NCI-H446 (cell line): ENCODE results near the gene PCDHGB4.
"Not testable (repeated sequence)": the region's sequence is repeated elsewhere in the genome, so short reads cannot be mapped to it uniquely, and the experiment has no call there.

Experiments
- DNase-seq, 2 experiments: peaks; one replicate each; lab custom pipeline; 2025; lab: John Stamatoyannopoulos, UW

Gene PCDHGB4

DNA sequence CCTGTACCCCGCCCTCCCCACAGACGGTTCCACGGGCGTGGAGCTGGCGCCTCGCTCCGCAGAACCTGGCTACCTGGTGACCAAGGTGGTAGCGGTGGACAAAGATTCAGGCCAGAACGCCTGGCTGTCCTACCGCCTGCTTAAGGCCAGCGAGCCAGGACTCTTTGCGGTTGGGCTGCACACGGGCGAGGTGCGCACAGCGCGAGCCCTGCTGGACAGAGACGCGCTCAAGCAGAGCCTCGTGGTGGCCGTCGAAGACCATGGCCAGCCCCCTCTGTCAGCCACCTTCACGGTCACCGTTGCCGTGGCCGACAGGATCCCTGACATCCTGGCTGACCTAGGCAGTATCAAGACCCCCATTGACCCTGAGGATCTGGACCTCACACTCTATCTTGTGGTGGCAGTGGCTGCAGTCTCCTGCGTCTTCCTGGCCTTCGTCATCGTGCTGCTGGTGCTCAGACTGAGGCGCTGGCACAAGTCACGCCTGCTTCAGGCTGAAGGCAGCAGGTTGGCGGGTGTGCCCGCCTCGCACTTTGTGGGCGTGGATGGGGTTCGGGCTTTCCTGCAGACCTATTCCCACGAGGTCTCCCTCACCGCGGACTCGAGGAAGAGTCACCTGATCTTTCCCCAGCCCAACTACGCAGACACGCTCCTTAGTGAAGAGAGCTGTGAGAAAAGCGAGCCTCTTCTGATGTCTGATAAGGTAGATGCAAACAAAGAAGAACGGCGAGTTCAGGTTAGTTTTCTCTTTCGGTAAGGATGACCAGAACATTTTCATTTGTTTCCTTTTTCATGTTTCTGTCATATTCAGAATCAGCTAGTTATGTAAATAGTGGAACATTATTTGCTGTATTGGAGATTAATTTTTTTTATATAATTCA, 21.2 kb upstream of the PCDHGB4 start:
- DNase-seq, result no peak

GRCh38 chr5:141369994-141370848, 17.3 kb upstream of the PCDHGB4 start, which contains the start of gene PCDHGB3:
PCDHGB3 (plus strand) TSS chr5:141370242; CDS start chr5:141370395, 153 bp downstream.
- DNase-seq, result no peak

DNA sequence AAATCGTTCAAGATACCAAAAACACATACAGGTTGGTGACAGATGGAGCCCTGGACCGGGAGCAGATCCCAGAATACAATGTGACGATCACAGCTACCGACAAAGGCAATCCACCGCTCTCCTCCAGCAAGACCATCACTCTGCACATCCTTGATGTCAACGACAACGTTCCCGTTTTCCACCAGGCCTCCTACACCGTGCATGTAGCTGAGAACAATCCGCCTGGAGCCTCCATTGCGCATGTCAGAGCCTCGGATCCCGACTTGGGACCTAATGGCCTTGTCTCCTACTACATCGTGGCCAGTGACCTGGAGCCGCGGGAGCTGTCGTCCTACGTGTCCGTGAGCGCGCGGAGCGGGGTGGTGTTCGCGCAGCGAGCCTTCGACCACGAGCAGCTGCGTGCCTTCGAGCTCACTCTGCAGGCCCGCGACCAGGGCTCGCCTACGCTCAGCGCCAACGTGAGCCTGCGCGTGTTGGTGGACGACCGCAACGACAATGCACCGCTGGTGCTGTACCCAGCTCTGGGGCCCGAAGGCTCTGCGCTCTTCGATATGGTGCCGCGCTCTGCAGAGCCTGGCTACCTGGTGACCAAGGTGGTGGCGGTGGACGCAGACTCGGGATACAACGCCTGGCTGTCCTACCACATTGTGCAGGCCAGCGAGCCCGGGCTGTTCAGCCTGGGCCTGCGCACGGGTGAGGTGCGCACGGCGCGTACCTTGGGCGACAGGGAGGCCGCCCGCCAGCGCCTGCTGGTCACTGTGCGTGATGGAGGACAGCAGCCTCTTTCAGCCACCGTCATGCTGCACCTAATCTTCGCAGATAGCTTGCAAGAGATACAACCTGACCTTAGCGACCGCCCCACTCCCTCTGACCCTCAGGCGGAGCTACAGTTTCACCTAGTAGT, 15.7 kb upstream of the PCDHGB4 start:
- DNase-seq, result no peak

- DNase-seq, result no peak
These were observed 13.7 kb upstream of the PCDHGB4 start, which contains the start of gene PCDHGA6 for GRCh38 chr5:141373673-141374317. PCDHGA6 (plus strand) TSS chr5:141373891; CDS start chr5:141374084, 193 bp downstream.

- no peak for DNase-seq
These were observed 12.9 kb upstream of the PCDHGB4 start for GRCh38 chr5:141374627-141375026.

- not testable (repeated sequence) for DNase-seq
These were observed 11.9 kb upstream of the PCDHGB4 start for GRCh38 chr5:141375444-141376155.

DNA sequence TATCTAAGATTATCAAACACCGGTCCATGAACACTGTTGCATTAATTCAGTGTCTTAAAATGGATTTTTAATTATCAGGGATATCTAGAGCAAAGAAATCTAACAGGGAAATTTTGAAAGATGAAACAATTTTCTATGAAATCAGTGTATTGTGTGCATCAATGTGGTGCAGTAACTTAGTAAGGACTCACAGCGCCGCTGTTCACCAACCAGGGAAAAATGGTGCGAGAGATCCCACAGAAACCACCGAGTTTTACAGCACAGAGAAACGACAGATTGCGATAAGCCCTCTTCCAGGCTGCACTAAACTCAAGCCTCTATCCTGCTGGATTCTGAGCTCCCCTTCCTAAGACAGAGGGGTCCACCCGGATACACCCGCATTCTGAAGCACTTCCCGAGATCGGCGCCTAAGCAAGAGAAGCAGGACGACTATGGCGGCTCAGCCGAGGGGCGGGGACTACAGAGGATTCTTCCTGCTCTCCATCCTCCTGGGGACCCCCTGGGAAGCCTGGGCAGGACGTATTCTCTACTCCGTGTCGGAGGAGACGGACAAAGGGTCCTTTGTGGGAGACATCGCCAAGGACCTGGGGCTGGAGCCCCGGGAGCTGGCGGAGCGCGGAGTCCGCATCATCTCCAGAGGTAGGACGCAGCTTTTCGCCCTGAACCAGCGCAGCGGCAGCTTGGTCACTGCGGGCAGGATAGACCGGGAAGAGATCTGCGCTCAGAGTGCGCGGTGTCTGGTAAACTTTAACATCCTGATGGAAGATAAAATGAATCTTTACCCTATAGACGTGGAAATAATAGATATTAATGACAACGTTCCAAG, 4.8 kb upstream of the PCDHGB4 start, which contains the start of gene PCDHGA7:
TSS of gene PCDHGA7 (plus strand) at position 274 of the 826 bp plus-strand sequence. CDS start at position 432, 158 bp downstream.
- DNase-seq, result no peak

- DNase-seq, result no peak
These were observed 4.2 kb upstream of the PCDHGB4 start for GRCh38 chr5:141383345-141383744.

DNA sequence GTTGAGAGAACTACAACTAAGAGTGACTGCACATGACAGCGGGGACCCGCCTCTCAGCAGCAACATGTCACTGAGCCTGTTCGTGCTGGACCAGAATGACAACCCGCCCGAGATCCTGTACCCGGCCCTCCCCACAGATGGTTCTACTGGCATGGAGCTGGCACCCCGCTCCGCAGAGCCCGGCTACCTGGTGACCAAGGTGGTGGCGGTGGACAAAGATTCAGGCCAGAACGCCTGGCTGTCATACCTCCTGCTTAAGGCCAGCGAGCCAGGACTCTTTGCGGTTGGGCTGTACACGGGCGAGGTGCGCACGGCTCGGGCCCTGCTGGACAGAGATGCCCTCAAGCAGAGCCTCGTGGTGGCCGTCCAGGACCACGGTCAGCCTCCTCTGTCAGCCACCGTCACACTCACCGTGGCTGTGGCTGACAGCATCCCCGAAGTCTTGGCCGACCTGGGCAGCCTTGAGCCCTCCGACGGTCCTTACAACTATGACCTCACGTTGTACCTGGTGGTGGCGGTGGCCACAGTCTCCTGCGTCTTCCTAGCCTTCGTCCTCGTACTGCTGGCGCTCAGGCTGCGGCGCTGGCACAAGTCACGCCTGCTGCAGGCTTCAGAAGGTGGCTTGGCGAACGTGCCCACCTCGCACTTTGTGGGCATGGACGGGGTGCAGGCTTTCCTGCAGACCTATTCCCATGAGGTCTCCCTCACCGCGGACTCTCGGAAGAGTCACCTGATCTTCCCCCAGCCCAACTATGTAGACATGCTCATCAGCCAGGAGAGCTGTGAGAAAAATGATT, 2.8 kb upstream of the PCDHGB4 start:
- DNase-seq, result no peak

DNA sequence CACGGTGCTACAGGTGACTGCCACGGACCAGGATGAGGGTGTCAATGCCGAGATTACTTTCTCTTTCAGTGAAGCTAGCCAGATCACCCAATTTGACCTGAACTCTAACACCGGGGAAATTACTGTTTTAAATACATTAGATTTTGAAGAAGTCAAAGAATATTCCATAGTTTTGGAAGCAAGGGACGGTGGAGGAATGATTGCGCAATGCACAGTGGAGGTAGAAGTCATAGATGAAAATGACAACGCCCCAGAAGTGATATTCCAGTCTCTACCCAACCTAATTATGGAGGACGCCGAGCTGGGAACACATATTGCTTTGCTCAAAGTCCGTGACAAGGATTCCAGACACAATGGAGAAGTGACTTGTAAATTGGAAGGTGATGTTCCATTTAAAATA, 1.2 kb downstream of the PCDHGB4 start:
- no peak for DNase-seq

DNA sequence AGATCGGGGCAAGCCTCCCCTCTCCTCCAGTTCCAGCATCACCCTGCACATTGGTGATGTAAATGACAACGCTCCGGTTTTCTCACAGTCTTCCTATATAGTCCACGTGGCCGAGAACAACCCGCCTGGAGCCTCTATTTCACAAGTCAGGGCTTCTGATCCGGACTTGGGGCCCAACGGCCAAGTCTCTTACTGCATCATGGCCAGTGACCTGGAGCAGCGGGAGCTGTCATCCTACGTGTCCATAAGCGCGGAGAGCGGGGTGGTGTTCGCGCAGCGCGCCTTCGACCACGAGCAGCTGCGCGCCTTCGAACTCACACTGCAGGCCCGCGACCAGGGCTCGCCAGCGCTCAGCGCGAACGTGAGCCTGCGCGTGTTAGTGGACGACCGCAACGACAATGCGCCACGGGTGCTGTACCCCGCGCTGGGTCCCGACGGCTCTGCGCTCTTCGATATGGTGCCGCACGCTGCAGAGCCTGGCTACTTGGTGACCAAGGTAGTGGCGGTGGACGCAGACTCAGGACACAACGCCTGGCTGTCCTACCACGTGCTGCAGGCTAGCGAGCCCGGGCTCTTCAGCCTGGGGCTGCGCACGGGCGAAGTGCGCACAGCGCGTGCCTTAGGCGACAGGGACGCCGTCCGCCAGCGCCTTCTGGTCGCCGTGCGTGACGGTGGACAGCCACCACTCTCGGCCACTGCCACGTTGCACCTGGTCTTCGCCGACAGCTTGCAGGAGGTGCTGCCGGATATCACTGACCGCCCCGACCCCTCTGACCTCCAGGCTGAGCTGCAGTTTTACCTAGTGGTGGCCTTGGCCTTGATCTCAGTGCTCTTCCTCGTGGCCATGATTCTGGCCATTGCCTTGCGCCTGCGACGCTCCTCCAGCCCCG, 1.9 kb downstream of the PCDHGB4 start:
- DNase-seq, result no peak

DNA sequence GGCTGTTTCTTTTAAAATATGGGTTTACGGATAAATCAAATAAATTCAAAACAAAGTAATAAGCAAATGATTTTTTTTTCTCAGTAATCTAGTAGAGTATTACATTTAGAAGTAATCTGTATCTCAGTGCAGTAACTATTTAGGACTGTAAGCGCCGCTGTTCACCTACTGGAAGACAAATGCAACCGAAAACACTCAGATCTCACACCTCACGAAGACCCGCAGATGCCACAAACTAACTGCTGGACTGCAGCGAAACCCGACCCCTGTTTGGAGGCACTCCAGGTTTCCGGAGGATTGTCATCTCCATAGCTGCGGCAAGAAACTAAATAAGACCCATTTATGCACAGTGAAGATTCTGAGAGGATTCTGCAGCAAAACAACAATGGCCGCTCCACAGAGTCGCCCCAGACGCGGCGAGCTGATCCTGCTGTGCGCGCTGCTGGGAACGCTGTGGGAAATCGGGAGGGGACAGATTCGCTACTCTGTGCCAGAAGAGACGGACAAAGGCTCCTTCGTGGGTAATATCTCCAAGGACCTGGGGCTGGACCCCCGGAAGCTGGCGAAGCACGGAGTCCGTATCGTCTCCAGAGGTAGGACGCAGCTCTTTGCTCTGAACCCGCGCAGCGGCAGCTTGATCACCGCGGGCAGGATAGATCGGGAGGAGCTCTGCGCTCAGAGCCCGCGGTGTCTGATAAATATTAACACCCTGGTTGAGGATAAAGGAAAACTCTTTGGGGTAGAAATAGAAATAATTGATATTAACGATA, 5.1 kb downstream of the PCDHGB4 start, which contains the start of gene PCDHGA8:
TSS of gene PCDHGA8 (plus strand) at position 205 of the 770 bp plus-strand sequence. CDS start at position 386, 181 bp downstream.
- DNase-seq, result peak in 1 of 2 experiments; percentile 21

GRCh38 chr5:141393267-141393666, 5.8 kb downstream of the PCDHGB4 start:
- no peak for DNase-seq

DNA sequence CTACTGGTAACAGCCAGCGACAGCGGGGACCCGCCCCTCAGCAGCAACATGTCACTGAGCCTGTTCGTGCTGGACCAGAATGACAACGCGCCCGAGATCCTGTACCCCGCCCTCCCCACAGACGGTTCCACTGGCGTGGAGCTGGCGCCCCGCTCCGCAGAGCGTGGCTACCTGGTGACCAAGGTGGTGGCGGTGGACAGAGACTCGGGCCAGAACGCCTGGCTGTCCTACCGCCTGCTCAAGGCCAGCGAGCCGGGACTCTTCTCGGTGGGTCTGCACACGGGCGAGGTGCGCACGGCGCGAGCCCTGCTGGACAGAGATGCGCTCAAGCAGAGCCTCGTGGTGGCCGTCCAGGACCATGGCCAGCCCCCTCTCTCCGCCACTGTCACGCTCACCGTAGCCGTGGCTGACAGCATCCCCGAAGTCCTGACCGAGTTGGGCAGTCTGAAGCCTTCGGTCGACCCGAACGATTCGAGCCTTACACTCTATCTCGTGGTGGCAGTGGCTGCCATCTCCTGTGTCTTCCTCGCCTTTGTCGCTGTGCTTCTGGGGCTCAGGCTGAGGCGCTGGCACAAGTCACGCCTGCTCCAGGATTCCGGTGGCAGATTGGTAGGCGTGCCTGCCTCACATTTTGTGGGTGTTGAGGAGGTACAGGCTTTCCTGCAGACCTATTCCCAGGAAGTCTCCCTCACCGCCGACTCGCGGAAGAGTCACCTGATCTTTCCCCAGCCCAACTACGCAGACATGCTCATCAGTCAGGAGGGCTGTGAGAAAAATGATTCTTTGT, 7.1 kb downstream of the PCDHGB4 start:
- DNase-seq, result not testable (repeated sequence)

GRCh38 chr5:141397756-141398551, 10.5 kb downstream of the PCDHGB4 start, which contains the start of gene PCDHGB5:
PCDHGB5 (plus strand) TSS chr5:141397947; CDS start chr5:141398128, 181 bp downstream.
- not testable (repeated sequence) for DNase-seq
